Right hindlimb (tissue), 1 donor: ENCODE results near the gene DMD.
"Not testable (repeated sequence)": the region's sequence is repeated elsewhere in the genome, so short reads cannot be mapped to it uniquely, and the experiment has no call there.

ENCODE experiments used
- DNase-seq: peaks from one replicate; pipeline ENCODE4 v3.0.0-alpha.2; 2018

DMD gene

GRCh38 chrX:31480696-31481095 is 1730.7 kb downstream of the DMD start:
- DNase-seq = no peak

DNA sequence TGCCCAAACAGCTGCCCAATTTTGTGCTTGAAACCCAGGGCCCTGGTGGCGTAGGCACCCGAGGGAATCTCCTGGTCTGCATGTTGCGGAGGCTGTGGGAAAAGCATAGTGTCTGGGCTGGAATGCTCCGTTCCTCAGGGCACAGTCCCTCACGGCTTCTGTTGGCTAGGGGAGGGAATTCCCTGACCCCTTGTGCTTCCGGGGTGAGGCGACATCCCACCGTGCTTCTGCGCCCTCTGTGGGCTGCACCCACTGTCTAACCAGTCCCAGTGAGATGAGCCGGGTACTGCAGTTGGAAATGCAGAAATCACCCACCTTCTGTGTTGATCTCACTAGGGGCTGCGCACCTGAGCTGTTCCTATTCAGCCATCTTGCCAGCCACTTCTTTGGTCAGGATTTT is 1740.1 kb downstream of the DMD start:
- DNase-seq = no peak

GRCh38 chrX:31470753-31471152 is 1740.6 kb downstream of the DMD start:
- not testable (repeated sequence) for DNase-seq

DNA sequence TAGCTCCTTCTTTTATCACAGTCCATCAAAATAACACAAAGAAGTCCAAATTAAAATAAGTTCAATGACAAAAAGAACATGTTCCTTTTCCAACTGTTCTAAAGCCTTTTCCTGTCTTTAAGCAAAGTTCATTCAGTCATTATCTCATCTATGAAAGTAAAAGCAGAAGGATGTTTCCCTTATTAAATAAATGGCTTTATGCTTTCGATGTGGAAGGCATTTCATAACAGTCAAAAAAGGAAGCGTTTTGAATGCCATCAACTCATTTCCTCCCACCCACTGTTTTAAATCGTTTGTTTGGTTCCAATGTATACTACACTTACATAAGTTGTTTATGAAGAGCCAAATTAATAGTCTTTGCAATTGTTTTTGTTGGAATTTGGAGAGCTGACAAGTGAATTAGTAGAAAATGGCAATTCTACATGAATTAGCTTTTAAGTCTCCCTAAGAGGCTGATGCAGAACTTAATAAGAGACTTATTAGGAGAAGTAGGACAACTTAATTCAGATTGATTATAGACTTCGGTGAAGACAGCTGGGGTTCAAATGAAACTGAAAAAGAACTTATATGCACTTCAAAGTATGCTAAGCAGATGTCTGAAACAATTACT is 1746.9 kb downstream of the DMD start:
- DNase-seq = no peak

- DNase-seq = no peak
Measured at GRCh38 chrX:31461266-31461665, 1750.1 kb downstream of the DMD start.

- DNase-seq = no peak
Measured at GRCh38 chrX:31459361-31459760, 1752.0 kb downstream of the DMD start.

GRCh38 chrX:31449965-31450364 is 1761.4 kb downstream of the DMD start:
- DNase-seq = no peak

GRCh38 chrX:31449081-31449480 is 1762.3 kb downstream of the DMD start:
- DNase-seq = no peak

- DNase-seq = no peak
Measured at GRCh38 chrX:31445542-31445941, 1765.8 kb downstream of the DMD start.

DNA sequence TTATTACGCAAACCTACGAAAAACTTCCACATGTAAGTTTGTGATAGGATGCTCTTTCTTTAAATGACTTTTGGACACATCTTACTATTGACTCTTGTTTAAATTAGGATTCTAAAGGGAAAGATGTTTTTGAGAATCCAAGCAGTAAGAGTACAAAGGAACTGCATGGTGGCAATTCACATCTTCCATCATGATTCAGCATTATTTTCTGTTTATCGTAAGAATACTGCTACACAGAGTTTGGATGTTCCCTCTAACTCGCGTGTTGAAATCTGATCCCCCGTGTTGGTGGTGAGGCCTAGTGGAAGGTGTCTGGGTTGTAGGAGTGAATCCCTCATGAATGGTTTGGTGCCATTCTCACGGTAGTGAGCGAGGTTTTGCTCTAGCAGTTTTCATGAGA is 1767.7 kb downstream of the DMD start:
- DNase-seq = no peak

DNA sequence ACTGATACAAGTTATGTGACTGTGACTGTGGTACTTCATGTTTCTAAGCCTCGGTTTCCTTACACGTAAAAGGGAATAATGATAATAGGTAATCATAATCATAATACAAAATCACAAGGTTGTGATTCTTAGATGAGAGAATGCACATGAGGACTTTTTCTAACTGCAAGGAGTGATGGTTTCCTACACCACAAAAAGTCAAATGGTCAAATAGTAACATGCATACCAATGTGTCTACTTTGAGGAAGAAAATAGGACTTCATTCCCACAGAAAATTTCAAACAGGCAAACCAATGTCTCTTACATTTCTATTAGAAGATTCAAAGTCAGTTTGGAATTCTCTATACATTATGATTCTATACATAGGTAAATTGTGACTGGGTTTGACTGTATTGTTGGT is 1770.8 kb downstream of the DMD start:
- DNase-seq = no peak

DNA sequence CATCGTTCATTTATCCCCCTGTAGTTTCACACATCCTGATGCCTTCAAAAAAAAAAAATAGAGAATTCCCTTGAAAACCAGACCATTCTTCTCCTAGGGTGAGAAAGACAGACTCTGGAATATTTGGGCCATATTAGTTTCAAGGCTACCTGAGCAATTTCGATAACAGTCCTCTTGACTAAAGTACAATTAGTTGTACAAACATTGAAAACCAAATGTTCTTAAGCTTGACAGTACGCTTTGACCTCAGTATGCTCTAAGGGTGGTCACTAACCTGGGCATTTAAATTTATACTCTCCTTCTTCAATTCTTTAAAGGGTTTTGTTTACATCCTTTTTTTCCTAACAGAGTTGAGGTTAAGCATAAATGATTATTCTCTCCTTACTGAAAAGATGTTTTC is 1774.9 kb downstream of the DMD start:
- DNase-seq = no peak

GRCh38 chrX:31435592-31435991 is 1775.8 kb downstream of the DMD start:
- peak; percentile 57 for DNase-seq

GRCh38 chrX:31433856-31434255 is 1777.5 kb downstream of the DMD start:
- no peak for DNase-seq

- no peak for DNase-seq
Measured at GRCh38 chrX:31429915-31430314, 1781.4 kb downstream of the DMD start.

DNA sequence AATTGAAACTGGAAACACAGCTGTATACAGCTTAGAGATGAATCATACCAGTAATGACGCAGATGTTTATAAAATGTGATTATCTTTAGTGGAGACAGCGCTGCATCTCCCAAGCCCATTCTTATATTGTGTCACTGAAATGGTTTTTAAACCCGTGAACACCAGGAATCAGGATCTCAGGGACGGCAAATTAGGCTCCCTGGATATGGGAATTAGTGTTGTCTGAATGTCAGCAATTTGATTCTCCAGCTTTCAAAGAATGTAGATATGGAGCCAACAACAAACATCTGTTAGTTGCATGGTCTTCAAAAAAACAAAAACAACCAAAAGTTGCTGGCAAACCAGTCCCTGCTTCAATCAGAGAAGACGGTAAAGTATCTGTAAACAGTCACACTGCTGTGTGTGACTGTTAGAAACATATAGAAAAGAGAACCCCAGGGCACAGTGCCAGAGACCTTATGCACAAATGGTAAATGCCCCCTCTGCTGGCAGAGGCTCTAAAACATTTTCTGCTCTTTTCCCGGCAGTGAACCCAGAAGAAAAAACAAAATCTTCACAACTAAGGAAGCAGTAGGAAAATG is 1787.7 kb downstream of the DMD start:
- peak; percentile 53 for DNase-seq

DNA sequence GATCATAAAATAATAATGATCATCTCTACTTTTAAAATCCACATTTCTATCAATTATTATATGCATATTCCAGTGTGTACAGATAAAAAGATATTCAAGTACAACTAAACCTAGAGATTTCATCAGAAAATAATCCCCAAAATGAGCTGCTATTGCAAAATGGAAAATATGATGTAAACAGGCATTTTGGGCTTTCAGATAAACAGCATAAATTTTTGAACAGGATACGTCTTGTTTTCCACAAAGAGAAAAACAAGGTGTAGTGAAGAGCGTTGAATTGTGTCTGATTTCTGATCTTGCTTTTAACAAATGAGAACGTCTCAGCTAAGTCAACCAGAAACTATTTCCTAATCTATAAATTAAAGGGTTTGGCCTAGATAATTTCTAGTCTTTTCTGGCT is 1789.9 kb downstream of the DMD start:
- no peak for DNase-seq

GRCh38 chrX:31420711-31421151 is 1790.6 kb downstream of the DMD start:
- no peak for DNase-seq

DNA sequence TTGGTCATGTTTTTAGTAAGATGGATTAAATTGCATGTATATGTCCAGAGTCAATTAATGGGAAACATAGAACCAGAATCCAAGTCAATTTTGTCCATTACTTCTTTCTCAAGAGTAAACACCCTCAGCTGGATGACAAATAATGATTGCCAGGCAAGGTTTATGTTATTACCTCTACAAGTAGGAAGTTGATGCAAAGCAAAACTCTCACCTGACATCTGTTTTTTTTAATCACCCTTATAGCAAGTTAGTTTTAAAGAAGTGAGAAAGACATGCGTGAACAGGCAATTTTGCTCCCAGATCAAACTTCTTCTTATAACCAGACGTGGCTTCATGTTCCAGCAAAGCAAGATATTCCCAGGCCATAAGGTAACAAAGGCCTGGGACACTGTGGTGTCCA is 1791.0 kb downstream of the DMD start:
- no peak for DNase-seq

DNA sequence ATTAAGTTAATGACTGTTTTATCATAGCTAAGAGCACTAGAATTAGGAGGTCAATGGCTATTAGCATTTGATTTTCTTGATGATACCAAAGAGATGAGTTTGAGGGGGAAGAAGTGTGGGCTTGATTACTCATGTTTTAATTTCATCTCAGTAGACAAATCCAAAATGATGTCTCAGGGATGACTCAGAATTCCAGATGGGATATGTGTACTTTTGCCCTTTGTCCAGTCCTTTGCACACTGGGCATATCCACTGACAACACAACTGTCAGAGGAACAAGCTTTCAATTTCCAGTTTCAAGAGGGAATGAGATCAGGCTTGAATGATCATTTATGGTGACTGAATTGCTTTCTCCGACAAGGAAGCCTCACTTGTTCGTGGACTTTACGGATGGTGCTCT is 1814.2 kb downstream of the DMD start:
- DNase-seq = no peak

GRCh38 chrX:31392513-31392912 is 1818.8 kb downstream of the DMD start:
- no peak for DNase-seq

GRCh38 chrX:31388946-31389345 is 1822.4 kb downstream of the DMD start:
- no peak for DNase-seq

DNA sequence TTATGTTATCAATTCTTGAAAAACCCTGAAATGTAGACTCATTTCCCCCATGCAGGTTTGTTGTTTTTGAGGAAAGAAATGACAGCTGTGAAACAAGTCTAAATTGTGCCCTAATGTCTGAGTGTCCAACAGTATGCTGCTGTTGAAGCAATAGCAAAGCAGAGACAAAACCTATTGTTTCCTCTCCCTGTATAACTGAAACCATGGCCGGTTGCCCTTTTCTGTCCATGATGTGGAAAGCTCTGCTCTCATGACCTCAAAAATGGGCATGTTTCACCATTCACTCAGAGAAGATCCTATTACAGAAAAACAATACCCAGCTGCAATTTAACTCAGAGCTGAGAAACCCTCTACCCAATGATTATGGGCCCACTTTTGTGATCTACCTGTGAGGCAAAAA is 1826.9 kb downstream of the DMD start:
- no peak for DNase-seq

GRCh38 chrX:31383991-31384390 is 1827.4 kb downstream of the DMD start:
- no peak for DNase-seq

- not testable (repeated sequence) for DNase-seq
Measured at GRCh38 chrX:31378973-31379372, 1832.4 kb downstream of the DMD start.
